Ureter (tissue), 1 donor: Measurements from ENCODE around the gene NFKB2. TPM values are rescaled to one million over a fixed set of nuclear protein-coding genes. Genes with fewer than 3 reads are reported as not detected.

ENCODE experiments used
- DNase-seq: peaks from one replicate; pipeline ENCODE4 v3.0.0-alpha.2; 2020; ENCODE audit warnings: low spot score
- total RNA-seq: library from RNA; stranded (reverse); gene quantifications from one replicate; pipeline ENCODE4 v1.2.4, GENCODE V29; 2023
- donor health status: DM: yes; HTN: yes; CAD: no.

The NFKB2 gene
- total RNA-seq, 1 donor from 2014 or later, result 33.0 TPM

DNA sequence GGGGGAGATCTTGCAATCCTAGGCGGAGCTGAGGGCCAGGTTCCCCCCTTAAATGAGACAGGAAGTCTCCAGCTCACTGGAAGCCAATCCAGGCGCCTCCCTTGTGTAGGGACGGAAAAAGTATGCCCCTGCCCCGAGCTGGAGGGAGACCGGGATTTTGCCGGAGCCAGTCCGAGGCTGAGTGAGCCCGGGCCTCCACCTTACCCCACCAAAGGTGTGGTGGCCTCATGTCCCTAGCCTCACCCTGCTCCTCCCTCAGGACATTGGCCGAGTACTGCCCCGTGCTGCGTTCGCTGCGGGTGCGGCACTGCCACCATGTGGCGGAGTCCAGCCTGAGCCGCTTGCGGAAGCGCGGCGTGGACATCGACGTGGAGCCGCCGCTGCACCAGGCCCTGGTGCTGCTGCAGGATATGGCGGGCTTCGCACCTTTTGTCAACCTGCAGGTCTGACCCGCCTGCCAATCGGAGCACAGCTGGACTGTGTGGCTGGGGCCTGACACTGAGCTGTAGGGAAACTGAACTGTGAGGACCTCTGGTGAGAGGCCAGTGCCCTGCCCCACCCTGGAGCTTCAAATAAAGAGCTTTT lies 27.1 kb downstream of the NFKB2 start:
- DNase-seq, result peak; percentile 86

GRCh38 chr10:102423372-102423968 lies 28.0 kb downstream of the NFKB2 start:
- no peak for DNase-seq

- no peak for DNase-seq
These were observed 28.6 kb downstream of the NFKB2 start for GRCh38 chr10:102424145-102424544.

DNA sequence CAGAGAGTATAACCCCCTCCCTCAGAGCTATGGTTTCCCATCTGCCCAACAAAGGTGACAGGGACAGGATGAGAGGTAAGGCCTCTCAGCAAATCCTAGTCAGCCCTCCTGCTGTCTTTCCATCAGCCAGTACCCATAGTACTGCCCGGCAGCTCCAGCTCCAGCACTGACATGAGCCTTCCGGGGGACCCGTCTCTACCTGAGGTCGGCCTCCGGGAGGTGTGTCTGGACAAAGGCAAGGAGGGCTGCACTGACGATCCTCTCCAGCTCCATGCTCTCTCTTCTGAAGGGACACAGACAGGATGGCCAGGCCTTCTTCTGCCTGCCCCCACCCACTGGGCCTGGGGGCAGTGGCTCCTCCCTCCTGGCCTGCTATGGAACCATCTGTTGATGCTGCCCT lies 29.4 kb downstream of the NFKB2 start:
- no peak for DNase-seq

DNA sequence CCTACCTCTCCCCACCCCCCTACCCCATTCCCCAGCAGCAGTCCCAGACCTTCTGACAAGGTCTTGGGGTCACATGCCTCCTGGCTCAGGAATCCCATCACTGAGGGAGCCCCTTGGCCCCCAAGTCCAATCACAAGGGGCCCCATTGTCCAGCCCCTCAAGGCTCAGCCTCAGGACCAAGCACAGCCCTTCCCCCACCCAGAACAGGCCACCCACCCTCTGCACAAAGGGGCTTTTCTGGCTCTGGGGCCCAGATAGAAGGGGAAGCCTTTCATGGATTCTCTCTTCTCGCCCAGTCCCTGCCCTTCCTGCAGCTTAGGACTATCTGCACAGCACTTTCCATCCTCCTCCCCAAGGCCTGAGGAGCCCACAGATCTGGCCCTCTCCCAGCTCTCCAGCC lies 29.9 kb downstream of the NFKB2 start:
- DNase-seq, result no peak

- no peak for DNase-seq
These were observed 31.3 kb downstream of the NFKB2 start for GRCh38 chr10:102426803-102427287.

- no peak for DNase-seq
These were observed 34.0 kb downstream of the NFKB2 start for GRCh38 chr10:102429468-102429867.

DNA sequence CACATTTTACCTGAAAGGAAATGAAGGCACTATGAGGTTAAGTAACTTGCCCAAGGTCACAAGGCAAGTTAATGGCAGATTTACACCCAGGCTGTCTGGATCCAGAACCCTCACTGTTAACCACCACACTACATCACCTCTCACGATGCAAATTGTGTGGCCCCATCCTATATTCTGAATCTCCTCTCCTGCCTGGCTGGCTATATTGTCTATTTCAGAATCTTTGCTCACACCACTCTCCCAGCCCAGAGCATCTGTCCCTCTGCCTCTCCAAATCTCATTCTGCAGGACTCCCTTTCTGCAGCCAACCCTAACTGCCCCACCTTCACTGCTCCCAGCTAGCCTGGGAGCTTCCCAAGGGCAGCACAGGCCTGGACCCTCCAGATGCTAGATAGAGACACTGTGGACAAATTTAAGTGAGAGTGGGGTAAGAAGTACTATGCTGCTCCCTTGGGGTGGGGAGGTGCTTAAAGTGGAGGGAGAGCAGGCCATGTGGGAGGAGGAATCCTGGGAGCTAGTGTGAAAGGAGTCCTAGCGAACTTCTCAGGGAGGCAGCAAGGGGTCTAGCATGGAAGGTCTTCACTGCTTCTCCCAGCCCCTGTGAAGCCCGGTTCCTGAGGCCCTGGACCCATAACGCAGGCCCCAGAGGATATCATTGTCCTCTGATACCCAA lies 36.1 kb downstream of the NFKB2 start:
- DNase-seq, result no peak

DNA sequence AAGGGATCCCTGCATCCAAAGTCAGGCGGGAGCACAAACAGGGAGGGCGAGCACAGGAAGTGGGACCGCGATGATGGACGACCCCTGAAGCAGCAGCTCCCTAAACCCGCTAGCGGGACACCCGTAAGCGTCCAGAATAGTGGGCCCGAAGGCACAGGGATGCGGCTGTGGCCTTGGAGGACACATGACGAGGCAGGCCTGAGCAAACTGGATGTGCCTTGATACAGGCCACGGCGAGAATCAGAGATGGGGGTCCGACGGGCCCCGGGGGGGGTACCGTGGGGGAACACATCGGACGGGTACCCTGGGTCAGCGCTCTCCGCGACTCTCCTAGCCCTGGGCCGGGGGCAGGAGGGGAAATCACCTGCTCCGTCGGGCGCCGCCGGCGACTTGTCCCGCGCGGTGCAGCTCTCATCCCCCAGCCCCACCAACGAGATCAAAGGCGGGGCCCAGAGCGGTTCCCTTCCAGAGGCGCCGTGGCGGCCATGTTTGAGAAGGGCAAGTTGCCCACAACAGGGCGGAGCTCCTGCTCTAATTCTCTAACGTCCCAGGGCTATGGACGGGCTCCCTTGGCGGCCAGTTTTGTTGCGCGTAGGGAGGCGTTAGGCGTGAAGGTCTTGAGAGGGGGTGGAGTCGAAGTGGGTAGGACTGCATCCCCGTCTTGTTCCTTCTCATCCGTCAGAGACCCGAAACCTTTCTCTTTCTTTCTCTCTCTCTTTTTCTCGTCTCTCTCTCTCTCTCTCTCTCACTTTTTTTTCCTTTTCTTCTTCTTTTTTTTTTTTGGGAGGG lies 36.9 kb downstream of the NFKB2 start, which contains the start of gene CUEDC2:
CUEDC2 (minus strand) TSS at position 413 of the 789 bp plus-strand sequence. CDS start 7,386 bp downstream, outside the sequence.
- peak; percentile 96 for DNase-seq

DNA sequence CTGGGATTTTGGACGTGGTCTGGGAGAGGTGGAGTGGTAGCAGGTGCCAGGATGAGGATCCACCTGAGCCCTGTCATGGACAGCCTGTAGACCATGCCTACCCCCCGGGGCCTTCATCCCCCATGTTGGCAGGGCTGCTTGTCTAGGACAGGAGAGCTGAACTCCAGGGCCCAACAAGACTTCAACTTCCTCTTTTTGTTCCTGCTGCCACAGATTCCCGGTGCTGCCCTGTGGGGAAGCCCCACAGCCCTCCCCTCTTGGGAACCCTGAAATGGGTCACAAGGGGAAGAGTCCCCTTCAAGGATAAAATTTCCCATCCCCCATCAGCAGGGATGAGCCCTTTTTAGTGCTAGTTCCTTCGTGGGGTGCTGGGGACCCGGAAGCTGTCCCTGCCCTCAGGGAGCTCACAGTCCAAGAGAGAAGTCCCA lies 38.1 kb downstream of the NFKB2 start:
- DNase-seq, result no peak

DNA sequence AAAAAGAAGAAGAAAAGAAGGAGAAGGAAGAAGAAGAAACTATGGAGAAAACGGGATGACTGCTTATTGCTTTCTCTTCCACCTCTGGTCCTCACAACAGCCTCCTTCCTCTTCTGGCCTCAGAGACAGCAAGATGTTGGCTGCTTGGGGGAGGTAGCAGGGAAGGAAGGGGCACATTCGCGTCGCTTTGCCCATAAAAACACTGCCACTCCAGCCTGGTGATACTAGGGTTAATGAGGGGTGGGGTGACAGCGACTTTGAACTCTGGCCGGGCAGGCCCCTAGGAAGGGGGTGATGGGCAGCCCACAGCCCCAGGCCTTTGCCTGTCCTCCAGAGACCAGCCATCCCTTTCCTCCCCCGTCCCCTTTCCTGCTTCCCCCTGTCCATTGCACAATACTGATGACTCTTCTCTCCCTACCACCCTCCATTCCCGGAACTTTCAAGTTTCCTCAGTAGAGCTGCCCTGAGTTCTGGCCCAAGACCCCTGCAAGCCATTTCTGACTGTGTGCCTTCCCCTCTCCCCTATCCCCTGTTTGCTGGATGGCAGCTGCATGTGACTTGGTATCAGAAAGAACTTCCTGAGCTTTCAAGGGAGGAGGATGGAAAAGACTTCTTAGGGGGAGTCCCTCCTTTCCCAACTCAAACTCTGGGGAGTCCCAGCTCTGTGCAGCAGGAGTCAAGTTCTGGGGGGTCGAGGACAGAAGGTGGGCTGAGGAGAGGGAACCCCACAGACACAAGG lies 39.1 kb downstream of the NFKB2 start:
- no peak for DNase-seq

DNA sequence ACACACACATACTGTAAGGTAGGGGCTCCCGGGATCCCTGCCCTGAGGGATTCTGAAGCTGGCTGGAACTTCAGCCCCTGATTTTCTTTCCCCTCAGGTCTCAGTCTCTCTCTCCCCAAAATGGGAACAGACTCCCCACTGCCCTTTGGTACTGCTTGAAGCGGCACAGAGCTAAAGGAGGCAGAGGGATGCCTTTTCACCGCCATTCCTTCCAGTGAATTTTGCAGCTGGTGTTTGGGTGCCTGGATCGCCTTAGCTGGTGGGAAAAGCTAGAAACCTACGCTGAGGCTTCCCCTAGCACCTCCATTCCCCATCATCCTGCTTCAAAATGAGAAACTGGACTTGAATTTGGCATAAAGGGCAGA lies 39.6 kb downstream of the NFKB2 start:
- DNase-seq, result no peak

DNA sequence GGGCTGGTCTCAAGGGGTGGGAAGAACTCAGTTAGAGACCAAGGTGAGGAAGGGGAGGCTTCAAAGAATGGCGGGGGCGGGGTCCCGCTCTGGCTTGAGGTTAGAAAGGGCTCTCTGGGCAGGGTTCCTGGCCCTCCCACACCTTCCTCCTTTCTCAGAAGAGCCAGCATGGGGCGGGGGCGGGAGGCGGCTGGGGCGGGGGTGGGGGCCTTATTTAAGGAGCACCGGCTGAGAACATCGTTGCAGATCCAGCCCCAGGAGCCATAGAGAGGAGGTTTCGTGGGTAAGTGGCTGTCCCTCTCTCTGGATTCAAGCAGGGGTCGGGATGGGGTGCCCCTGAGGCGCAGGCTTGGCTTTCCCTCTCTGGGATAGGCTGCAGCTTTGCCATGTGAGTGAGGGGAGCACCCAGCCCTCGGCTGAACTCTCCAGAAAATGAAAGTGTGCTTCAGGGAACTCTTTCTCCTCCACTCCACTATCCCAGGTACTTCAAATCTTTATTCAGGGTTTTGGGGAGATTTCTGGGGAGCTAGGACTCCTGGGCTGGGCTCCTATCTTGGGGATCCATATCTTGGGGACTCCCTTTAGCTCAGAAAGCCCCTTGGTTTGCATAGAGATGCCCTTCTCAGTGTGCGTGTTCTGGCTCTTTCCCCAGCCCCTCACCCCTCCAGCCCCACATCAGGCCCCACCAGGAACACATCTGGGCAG lies 40.2 kb downstream of the NFKB2 start:
- DNase-seq, result no peak

GRCh38 chr10:102436312-102436711 lies 40.8 kb downstream of the NFKB2 start:
- no peak for DNase-seq

GRCh38 chr10:102437515-102437914 lies 42.0 kb downstream of the NFKB2 start:
- no peak for DNase-seq

DNA sequence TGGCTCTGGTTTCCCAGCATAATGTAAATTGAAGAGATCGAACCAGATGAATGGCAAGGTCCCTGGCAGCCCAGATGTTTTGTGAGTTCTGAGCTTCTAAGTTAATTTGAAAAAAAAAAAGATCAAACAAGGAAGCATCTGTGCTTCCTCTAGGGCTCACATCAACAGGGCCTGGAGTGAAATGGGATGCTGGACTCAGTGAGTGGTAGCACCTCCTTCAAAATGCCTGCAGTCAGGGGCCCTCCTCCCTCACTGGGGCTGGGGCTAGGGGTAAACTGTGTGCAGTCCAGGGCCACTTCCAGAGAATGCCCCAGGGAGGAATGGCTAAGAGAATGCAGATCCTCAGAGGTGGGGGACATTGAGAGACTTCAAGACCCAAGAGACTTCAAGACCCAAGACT lies 42.9 kb downstream of the NFKB2 start:
- DNase-seq, result no peak

GRCh38 chr10:102444851-102445250 lies 49.3 kb downstream of the NFKB2 start:
- DNase-seq, result no peak

GRCh38 chr10:102449321-102450123 lies 54.0 kb downstream of the NFKB2 start:
- peak; percentile 87 for DNase-seq

DNA sequence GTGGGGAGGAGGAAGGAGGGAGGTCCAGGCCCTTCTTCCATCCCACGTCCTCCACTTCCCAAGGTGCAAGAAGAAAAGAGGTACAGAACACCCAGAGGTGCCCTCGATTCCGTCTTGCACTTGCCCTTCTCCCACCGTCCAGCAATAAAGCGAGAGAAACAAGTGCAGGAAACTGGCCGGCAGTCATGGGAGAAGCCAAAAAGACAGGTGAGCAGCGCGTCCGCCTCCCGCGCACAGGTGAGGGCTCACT lies 54.5 kb downstream of the NFKB2 start:
- no peak for DNase-seq

- DNase-seq, result peak; percentile 87
These were observed 55.0 kb downstream of the NFKB2 start for GRCh38 chr10:102450374-102451104.
